Measurements from ENCODE around the gene GPD2. TPM values are rescaled to one million over a fixed set of nuclear protein-coding genes. Genes with fewer than 3 reads are reported as not detected.
"Not testable (repeated sequence)": the region's sequence is repeated elsewhere in the genome, so short reads cannot be mapped to it uniquely, and the experiment has no call there.

GPD2 gene
- total RNA-seq, 4 donors from 2014 or later: 38.7 to 62.9 (median 40.7) TPM

- ATAC-seq (ENCODE audit: low FRiP score) (no peak), DNase-seq (ENCODE audit: low spot score) (no peak)
- no peak for TF ChIP-seq CTCF (IDR thresholded peaks at IDR 0.05)
Observed at GRCh38 chr2:156522864-156523440, 86.8 kb downstream of the GPD2 start.

DNA sequence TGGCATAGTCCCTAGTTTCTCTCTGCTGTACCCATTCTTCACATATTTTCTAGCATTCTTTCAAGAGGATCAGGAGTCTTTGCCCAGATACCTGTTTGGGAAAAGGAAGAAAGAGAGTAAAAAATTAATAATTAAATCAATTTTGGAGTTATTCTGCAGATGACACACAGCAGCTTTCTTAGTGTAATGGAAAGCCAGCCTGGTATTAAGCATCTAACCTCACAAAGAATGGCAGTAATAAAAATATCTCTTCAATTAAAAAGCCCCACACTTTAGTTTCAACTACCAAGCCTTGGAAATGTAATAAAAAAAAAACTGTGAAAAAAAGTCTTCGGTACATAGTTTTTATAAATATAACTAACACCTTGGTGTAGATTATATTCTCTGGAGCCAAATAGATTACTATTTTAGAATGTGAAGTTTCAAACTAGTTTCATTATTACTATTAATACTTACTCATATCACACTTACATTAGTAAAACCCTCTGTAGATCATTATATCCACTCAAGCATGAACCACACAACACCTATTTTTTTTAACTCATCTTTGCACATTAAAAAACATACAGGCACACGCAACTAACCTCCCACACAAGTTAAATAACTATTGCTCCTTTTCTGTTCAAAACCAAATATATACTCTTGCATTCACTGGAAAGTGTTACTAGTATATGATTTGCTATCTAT, 90.9 kb downstream of the GPD2 start:
- TF ChIP-seq CTCF (IDR thresholded peaks at IDR 0.05): no peak

DNA sequence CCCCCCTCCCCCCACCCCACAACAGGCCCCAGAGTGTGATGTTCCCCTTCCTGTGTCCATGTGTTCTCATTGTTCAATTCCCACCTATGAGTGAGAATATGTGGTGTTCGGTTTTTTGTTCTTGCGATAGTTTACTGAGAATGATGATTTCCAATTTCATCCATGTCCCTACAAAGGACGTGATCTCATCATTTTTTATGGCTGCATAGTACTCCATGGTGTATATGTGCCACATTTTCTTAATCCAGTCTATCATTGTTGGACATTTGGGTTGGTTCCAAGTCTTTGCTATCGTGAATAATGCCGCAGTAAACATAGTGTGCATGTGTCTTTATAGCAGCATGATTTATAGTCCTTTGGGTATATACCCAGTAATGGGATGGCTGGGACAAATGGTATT, 92.4 kb downstream of the GPD2 start:
- not testable (repeated sequence) for ATAC-seq (ENCODE audit: low FRiP score); DNase-seq (ENCODE audit: low spot score)

More for the DNA sequence above, 90.9 kb downstream of the GPD2 start:
- ATAC-seq (ENCODE audit: low FRiP score) (no peak), DNase-seq (ENCODE audit: low spot score) (no peak)

DNA sequence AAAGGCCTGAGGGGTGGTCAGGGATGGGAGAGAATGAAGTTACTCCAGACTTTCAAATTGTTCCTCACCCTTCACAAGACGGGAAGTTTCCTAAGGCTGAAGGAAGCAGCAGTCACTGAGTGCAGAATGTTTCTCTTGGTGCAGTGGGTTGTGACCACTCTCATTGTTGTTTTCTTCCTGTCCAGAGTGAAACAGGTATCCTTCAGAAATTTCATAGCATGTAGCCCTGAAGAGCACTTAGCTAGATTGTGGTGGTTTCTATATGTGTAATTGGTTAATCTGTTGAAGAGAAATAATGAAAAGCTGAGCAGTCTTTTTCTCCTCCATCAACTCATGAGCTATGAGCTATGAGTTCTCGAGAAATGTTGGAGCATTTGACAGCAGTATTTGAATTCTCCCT, 96.8 kb downstream of the GPD2 start:
- DNase-seq (ENCODE audit: low spot score) (no peak), ATAC-seq (ENCODE audit: low FRiP score) (no peak)
- no peak for TF ChIP-seq CTCF (IDR thresholded peaks at IDR 0.05)

DNA sequence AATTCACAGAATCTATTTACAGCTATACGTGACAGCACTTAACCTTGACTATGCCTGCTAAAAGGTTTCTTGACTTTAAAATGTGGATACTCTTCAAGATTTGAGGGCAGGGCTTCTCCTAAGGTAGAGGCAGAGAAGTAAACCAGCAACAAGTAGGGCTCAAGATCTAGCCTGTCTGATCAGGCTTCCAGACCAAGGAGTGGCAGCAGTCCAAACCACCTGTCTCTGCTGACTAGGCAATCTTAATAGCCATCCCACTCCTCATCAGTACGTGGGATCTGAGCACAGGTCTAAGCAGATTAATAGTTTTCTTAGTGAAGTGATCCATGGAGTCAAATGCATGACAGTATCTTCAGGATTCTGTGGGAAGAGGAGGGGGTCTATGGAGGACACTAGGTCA, 100.4 kb downstream of the GPD2 start:
- ATAC-seq (ENCODE audit: low FRiP score) (no peak), DNase-seq (ENCODE audit: low spot score) (no peak)
- no peak for TF ChIP-seq CTCF (IDR thresholded peaks at IDR 0.05)

DNA sequence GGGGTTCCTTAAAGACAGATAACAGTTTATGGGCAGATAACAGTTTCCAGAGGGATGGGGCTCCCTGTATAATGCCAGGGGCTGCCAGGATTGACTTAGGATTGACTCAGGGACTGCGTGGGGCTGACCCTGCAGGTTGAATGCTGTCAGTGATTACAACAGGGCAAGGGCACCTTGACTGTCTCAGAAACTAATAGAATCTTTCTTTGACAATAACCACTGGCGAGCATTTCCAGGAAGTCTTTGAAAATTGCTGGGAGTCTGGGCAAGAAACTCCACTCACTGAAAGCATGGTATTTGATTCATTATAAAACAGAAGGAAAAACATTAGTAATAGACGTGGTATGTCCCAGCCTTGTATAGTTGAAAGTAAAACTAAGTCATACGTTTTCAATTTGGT, 101.0 kb downstream of the GPD2 start:
- ATAC-seq (ENCODE audit: low FRiP score) (peak; percentile 72), DNase-seq (ENCODE audit: low spot score) (no peak)
- no peak for TF ChIP-seq CTCF (IDR thresholded peaks at IDR 0.05)

GRCh38 chr2:156538083-156538504, 101.9 kb downstream of the GPD2 start:
- no peak for TF ChIP-seq CTCF (IDR thresholded peaks at IDR 0.05)
- ATAC-seq (ENCODE audit: low FRiP score): no peak
- DNase-seq (ENCODE audit: low spot score): no peak

Measured in omental fat pad (tissue), 4 donors.